GM13977 (cell line): Measurements from ENCODE around the gene CENPP.
A peak's percentile ranks its signal among the peaks of the same experiment; 100 is the strongest.

Source experiments
- DNase-seq: peaks from one replicate; pipeline ENCODE4 v3.0.0; 2012; ENCODE audit warnings: low spot score
- CTCF ChIP-seq: IDR thresholded peaks from 2 replicates; pipeline ENCODE4 v1.5.1; 2012; ENCODE audit warnings: mild to moderate bottlenecking, control low read depth; ENCODE audit not compliant: insufficient read depth; ENCODE audit errors: extremely low read depth, missing control alignments
- in situ Hi-C: fragments of 300-500 bp; cut with MboI; formaldehyde crosslinking; loops from one replicate; pipeline ENCODE4 v1.12.0; 2022; ENCODE audit warnings: low sequenced_read_pairs, low pct_unique_long_range_greater_than_20kb, mixed read lengths, inconsistent platforms; ENCODE audit not compliant: unreplicated experiment

Gene CENPP

GRCh38 chr9:92668746-92669526 is 343.2 kb downstream of the CENPP start:
- peak; percentile 49 for DNase-seq
- no peak for TF ChIP-seq CTCF
- in situ Hi-C loops: no loop called here

- no peak for TF ChIP-seq CTCF
- DNase-seq: no peak
- in situ Hi-C loops: no loop called here
Observed at GRCh38 chr9:92669527-92669889, 343.8 kb downstream of the CENPP start.
